Measurements from ENCODE around the gene CA4. TPM values are rescaled to one million over a fixed set of nuclear protein-coding genes. Genes with fewer than 3 reads are reported as not detected.
"Not testable (repeated sequence)": the region's sequence is repeated elsewhere in the genome, so short reads cannot be mapped to it uniquely, and the experiment has no call there.

Gene CA4
- total RNA-seq, 1 donor from 2014 or later: 0.20 TPM

DNA sequence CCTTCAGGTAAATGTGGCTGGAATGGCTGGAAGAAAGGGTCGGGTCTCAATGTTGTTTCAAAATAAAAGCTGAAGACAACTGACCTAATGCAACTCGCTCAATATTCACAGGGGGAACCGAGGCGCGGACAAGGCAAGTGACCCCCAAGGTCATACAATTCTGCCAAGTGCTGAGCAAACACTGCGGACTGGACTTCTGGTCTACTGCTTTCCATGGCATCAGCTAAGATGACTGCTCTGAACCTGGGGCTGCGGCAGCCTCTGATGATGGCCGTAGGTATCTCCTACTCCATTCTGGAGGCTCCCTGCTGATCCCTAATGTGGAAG lies 21.9 kb downstream of the CA4 start:
- DNase-seq (ENCODE audit: low read depth, low spot score): no peak

DNA sequence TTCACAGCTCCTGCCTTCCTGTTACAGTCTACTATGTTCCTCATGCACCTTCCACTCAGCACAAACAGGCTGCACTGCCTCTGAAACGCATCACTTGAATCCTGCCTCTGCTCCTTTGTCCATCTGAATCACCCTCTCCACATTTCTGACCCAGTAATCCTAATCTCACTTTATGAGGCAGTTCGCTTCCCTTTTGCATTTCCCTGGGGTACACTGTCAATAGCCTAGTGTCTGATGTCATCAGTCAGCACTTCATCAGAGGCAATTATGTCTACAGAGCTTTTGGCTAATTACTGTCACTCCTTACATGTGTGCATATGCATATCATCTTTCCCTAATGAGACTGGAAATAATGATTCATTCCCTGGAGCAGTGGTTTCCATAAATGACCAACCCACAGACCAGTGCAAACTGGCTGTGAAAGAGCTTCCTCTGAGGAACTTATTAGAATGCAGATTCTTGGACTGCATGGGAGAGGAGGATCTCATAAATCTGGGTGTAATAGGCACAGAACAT lies 23.6 kb downstream of the CA4 start:
- DNase-seq (ENCODE audit: low read depth, low spot score): no peak

DNA sequence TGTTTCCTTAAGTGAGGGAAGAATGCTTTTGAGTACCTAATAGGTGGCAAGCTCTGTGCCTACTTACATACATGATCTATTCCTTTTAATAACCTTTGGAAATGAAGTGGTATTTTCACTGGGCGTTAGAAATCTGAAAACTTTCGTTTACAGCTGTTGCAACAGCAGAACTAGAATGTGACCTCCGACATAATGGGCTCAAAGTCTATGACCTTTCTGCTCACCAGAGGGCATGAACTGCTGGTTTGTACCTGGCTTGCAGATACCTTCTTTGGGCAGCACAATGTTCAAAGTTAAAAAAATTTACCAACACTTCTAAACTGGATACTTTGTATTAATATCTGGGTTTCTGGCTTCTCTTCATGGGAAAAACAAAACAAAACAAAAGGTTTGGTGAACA lies 24.3 kb downstream of the CA4 start:
- DNase-seq (ENCODE audit: low read depth, low spot score): no peak

DNA sequence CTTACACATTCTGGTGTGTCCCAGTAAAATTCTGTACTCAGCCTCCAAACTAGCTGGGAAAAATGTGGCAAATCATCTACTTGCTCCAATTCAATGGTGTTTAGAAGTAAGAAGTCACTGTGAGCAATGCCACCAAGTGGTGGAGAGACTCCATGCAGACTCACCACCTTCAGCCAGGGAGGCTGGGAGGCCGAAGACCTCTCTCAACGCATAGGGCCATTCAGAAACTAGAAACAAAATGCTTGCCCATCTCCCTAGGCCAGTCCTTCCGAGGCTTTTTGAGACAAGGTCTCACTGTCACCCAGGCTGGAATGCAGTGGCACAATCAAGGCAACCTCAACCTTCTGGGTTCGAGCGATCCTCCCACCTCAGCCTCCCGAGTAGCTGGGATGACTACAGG lies 25.0 kb downstream of the CA4 start:
- not testable (repeated sequence) for DNase-seq (ENCODE audit: low read depth, low spot score)

DNA sequence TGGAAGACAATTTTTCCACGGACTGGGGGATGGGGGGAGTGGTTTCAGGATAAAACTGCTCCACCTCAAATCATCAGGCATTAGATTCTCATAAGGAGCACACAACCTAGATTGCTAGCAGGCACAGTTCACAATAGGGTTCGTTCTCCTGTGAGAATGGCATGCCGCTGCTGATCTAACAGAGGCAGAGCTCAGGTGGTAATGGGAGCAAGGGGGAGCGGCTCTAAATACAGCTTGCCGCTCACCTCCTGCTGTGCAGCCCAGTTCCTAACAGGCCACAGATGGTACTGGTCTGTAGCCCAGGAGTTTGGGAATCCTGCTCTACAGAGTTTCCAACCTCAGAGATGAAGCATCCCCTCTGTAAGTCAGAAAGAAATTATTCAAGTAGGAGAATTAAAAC lies 27.0 kb downstream of the CA4 start:
- not testable (repeated sequence) for DNase-seq (ENCODE audit: low read depth, low spot score)

DNA sequence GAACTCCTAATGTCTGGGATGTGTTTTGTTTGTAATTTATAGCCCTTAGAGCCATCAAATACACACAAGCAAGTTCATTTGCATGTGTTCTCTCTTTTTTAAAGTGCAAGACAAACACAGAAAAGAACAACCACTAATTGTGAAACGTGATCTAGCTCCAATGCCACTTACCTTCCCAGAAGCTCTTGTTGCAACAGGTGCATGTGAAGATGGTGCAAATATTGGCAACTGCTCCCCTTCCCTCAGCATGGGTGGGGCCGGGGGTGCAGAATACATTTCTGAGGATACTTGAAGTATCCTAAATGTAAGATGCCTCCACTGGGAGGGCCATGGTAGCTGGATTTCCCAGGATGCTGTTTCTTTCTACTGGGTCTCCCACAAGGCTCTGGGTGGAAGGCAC lies 28.4 kb downstream of the CA4 start:
- not testable (repeated sequence) for DNase-seq (ENCODE audit: low read depth, low spot score)

DNA sequence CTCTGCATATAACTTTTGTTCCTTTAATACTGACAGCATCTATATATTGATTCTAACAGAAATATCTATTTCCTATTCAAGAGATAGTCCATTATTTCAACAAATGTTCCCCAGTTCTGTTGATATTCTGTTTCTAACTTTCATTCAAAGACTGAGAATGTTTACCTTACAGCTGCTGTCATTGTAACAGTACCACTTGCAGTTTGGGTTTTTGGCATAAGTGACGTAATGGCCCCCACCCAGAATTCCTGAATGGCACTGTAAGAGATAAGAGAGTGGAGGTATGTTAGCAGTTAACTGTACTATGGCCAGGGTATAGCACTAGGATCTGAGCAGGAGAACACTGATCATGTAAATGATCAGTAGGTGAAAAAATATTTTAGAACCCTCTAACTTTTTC lies 30.6 kb downstream of the CA4 start:
- not testable (repeated sequence) for DNase-seq (ENCODE audit: low read depth, low spot score)

DNA sequence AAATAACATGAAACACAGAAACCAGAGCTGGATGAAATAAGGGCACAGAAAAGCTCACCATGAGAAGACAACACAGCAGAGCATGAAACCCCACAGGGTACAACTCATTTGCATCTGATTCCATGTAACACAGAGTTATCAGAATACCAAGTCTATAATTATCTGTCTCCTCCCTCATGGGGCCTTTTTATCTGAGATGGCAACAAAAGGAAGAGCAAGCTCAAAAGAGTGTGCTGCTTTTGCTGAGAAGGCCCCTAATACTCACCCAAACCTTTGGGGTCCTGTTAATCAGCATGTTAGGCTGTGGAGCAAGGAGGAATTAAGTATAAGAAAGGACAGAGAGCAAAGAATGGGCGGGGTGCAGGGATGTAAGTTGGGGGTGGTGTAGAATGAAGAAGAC lies 36.6 kb downstream of the CA4 start:
- DNase-seq (ENCODE audit: low read depth, low spot score): not testable (repeated sequence)

DNA sequence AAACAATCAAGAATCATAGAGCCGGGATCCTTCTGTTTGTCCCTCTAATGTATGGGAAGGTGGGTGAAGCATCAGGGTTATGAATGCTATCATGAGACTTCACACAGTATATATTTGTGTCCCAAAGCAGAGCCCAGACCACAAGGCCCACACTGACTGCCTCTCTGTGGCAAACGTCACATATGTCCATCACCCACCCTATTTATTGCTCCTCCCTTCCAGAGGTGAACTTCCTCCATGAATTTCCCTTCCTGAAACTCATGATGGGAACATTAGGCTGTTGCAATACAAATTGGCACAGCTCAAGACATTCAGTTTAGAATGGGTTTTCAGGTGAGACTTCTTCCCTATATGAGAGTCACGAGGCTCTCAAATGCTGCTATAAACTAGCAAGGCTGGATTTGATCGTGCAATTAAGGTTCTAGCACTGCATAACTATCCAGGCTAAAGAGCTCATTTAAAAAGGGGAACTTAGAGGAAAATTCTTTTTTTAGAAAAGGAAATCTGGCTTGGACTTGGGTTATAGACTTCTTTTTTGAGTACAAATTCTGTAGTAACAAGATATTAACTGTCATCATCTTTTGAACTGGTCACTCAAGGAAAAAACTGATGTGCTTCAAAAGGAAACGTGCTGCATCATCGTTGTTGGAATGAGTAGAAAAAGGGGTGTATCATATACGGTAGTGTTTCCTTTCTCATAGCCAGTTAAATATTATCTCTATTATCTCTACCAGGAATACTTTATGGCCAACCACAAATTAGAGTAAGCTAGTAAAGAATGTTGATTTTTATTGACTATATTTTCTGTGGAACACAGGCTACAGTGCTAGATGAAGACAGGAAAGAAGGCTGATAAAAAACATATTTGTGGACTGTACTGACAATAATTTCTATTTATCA lies 37.3 kb downstream of the CA4 start:
- DNase-seq (ENCODE audit: low read depth, low spot score): not testable (repeated sequence)

DNA sequence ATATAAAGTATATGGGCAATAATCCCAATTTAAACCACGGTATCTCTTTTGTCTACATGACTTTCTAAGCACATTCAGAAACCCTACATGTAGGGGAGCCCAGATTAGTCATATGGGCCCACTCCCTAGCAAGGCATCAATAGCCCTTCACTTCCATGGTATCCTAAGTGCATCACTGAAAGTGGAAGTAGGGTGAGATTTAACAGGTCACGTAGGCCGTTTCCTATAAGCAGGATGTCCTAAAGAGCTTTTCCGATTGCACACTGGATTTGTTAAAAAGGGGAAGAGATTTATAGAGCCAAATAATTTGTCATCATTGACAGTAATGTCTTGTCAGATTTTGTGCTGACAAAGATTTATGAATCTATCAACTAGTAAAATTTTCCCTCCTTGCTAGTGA lies 39.0 kb downstream of the CA4 start:
- DNase-seq (ENCODE audit: low read depth, low spot score): no peak

DNA sequence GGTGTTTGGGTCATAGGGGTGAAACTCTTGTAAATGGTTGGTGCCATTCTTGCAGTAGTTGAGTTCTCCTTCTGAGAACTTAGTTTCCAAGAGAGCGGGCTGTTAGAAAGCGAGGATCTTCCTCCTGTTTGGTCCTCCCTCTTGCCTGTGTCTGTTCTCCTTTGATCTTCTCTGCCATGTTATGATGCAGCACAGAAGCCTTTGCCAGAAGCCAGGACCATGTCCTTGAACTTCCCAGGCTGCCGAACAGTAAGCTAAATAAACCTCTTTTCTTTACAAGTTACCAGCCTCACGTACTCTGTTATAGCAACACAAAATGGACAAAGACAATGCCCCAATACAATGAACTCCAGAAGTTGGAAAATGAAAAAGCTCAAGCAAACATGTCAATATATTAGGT lies 40.3 kb downstream of the CA4 start:
- not testable (repeated sequence) for DNase-seq (ENCODE audit: low read depth, low spot score)

DNA sequence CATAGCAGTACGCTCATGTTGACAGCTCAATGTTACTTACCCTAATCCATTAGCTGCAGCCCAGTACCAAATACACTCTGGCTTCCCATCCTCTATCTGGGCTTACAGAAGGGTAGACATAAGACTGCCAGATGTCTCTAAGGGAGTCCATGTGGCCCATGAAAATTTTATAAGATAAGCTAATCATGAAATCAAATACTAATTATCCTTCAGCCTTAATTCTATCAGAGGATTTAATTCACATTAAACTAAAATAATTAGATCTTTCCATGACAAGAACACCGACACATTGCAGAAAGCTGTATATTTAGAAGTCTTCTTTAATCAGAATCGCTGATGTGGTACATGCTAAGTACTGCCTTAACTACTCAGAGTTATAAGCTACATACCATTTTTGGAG lies 43.3 kb downstream of the CA4 start:
- not testable (repeated sequence) for DNase-seq (ENCODE audit: low read depth, low spot score)

DNA sequence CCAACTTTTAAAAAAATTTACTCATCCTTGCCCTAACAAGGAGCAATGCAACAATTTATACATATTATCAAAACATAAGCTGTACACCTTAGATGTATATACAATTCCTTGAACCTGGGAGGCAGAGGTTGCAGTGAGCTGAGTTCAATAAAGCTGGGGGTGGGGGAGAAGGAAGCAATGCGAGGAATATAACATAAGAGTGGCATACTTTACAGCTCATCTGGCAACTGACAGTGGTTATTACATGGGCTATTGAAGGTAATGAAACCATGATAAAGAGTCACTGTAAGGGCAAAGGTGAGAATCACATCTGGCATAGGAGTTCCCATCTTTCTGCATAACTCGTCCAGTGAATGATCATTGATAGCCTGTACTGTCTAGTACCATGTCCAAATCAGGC lies 43.7 kb downstream of the CA4 start:
- no peak for DNase-seq (ENCODE audit: low read depth, low spot score)

DNA sequence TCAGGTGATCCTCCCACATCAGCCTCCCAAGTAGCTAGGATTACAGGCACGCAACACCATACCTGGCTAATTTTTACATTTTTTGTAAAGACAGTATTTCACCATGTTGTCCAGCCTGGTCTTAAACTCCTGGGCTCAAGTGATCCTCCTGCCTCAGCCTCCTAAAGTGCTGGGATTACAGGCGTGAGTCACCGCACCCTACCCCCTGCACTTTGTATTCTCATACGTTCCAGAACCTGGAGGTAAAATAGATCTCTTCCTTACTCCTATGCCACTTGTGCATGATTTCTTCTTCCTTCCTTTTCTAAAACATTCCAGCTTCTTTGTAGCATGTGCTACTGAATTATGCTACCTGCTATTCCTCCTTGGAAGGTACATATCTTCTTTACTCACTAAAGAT lies 44.4 kb downstream of the CA4 start:
- DNase-seq (ENCODE audit: low read depth, low spot score): not testable (repeated sequence)

DNA sequence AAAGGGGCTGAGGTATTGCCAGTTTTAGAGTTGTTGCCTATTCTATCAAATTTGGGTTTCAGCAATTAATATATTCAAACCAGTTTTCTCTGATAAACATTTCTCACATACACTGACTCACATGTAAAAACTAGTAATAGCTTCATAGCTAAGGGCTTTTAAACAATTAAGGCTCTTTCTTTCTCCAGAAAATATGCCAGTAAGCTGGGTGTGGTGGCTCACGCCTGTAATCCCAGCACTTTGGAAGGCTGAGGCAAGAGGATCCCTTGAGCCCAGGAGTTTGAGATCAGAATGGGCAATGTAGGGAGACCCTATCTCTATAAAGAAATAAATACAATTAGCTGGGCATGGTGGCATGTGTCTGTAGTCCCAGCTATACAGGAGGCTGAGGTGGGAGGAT lies 48.9 kb downstream of the CA4 start:
- DNase-seq (ENCODE audit: low read depth, low spot score): not testable (repeated sequence)

DNA sequence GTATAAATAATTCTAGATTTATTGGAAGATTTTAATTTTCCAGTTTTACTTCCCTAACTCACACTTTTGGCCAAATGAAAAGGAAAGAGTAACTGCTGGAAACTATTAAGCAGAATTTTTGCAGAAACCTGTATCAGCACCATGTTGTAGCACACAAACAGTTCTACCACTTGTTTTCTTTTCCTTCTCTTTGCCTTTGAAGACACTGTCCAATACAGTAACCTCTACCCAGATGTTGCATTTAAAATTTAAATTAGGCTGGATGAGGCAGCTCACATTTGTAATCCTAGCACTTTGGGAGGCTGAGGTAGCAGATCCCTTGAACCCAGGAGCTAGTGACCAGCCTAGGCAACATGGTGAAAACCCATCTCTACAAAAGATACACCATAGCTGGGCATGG lies 56.0 kb downstream of the CA4 start:
- not testable (repeated sequence) for DNase-seq (ENCODE audit: low read depth, low spot score)

DNA sequence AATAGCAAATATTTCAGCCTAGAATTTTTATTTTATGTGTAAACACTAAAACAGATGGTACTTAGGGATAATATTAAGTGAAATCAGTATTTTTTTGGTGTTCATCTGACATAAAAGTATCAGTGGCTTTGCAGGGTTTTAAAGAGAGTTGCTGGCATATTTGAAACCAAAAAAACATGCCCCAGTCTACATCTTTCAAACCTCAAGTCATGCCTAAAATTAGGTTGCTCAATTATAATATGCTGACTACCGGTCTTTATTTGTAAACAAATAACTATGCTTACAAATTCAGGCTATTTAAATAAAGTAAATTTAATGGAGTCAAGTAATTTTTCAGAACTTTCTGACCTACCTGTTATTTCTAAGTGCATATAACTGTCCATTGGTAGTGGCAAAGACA lies 58.5 kb downstream of the CA4 start:
- not testable (repeated sequence) for DNase-seq (ENCODE audit: low read depth, low spot score)

Other genes with a start within 250 kb of the CA4 start
- gene RNFT1, start 185.2 kb upstream of the CA4 start, total RNA-seq: 12.9 and 29.6 TPM in 2 replicates
- 9.4 and 10.2 TPM in 2 replicates for gene HEATR6, start 71.1 kb upstream of the CA4 start, total RNA-seq
- 41.6 and 59.7 TPM in 2 replicates for gene USP32, start 242.2 kb downstream of the CA4 start, total RNA-seq